NCI-H524 treated with DMSO at 0.1 percent for 48 hours (cell line): ENCODE measurements around the gene SLC12A6.
"Not testable (repeated sequence)": the region's sequence is repeated elsewhere in the genome, so short reads cannot be mapped to it uniquely, and the experiment has no call there.

Experiments
- DNase-seq: peaks from one replicate; lab custom pipeline; 2025; lab: John Stamatoyannopoulos, UW

Gene SLC12A6

DNA sequence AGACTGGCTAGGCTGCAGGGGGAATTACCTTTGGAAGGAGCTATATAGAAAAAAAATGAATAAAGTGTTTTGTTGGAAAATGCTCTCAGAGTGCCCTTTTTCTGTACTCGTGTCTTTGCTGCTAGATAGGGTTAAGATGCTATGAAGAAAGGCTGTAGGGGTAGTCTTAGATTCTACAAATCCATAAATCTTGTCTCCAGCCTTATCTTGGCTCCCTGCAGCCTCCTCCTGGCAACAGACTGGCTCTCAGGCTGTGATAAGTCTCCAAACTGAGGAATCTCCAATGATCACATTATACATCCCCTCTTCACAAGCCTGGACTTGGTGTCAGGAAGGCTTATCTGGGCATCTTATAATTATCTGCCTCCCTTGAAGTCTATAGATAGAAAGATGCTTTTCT, 20.1 kb upstream of the SLC12A6 start:
- no peak for DNase-seq

DNA sequence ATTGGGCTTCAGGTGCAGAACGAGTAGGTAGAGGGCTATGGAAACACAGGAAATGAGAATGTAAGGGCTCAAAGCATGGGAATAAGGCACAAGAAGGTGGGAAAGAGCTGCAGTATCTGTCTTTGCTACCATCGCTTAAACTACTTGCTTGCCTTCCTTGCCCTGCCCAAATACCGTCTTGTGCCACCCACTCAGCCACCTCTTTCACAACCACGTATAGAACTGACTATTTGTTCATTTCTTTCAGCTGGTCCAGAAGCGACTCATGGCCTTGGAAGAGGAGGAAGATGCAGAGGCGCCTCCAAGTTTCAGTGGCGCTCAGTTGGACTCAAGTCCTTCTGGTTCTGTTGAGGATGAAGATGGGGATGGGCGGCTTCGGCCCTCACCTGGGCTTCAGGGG, 17.7 kb upstream of the SLC12A6 start:
- DNase-seq = no peak

DNA sequence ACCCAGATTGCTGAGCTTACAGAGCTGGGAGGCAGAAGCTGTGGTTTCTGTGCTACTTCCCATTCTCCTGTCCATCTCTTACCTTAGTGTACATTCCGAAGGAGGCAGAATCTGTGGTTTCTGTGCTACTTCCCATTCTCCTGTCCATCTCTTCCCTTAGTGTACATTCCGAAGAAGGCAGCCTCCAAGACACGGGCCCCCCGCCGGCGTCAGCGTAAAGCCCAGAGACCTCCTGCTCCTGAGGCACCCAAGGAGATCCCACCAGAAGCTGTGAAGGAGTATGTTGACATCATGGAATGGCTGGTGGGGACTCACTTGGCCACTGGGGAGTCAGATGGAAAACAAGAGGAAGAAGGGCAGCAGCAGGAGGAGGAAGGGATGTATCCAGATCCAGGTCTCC, 16.7 kb upstream of the SLC12A6 start:
- DNase-seq = no peak

DNA sequence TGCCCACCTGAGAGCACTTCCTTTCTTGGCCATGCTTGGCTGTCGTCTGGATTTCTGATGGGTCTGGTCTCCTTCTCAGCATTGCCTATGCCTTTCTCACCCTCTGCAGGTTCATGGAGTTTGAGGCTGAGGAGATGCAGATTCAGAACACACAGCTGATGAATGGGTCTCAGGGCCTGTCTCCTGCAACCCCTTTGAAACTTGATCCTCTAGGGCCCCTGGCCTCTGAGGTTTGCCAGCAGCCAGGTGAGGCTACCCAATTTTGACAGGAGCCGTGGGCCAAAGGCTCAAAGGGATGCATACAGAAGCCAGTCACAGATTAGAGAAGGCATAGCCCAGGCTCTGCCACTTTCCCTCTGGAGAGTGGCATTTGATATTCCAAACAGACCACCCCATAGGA, 16.0 kb upstream of the SLC12A6 start:
- no peak for DNase-seq

DNA sequence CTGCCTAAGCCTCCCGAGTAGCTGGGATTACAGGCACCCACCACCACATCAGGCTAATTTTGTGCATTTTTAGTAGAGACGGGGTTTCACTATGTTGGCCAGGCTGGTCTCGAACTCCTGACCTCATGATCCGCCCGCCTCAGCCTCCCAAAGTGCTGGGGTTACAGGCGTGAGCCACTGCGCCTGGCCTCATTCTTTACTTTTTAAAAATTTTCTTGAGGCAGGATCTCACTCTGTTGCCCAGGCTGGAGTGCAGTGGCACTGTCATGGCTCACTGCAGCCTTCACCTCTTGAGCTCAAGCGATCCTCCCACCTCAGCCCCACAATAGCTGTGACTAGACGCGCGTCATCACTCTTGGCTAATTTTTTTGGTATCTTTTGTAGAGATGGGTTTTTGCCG, 15.4 kb upstream of the SLC12A6 start:
- DNase-seq = not testable (repeated sequence)

DNA sequence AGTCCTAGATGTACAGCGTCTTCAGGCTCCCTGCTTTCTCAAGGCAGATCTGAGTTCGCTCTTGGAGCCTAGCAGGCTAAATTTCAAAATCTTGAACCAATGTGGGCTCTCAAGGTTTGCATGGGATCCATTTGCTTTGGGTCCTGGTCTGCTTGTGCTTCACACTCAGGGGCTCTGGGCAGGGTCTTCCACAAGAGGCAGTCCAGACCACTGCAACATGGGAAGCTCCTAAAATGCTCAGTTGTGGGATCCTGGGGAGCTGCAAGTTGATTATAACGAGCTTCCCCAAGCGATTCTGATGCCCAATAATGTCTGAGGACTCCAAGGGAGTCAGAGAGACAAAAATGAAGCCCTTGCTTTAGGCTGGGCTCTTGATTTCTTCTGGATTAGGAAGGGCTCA, 12.2 kb upstream of the SLC12A6 start:
- DNase-seq = no peak

DNA sequence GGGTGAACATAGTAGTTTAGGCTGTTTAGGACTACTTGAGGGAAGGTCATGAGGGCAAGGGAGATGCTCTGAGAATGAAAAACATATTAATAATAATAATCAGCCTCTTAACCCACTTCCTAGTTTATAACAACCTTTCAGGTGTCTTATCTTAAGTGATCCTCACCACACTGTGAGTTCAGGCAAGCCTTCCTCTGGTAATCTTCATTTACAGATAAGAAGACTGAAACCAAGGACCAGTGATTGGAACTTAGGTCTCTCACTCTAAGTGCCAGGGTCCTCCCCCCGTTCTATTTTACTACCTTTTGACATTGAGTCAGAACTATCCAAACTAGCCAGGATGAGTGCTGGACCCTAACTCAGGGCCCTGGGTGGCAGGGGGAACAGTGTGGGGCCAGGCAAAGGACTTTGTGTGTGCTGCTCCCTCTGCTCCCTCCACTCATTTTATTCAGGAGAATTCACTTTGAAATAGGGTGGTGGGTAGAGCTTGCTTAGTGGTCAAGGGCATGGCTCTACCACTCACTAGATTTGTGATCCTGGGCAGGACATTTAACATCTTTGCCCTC, 11.2 kb upstream of the SLC12A6 start:
- DNase-seq = no peak

DNA sequence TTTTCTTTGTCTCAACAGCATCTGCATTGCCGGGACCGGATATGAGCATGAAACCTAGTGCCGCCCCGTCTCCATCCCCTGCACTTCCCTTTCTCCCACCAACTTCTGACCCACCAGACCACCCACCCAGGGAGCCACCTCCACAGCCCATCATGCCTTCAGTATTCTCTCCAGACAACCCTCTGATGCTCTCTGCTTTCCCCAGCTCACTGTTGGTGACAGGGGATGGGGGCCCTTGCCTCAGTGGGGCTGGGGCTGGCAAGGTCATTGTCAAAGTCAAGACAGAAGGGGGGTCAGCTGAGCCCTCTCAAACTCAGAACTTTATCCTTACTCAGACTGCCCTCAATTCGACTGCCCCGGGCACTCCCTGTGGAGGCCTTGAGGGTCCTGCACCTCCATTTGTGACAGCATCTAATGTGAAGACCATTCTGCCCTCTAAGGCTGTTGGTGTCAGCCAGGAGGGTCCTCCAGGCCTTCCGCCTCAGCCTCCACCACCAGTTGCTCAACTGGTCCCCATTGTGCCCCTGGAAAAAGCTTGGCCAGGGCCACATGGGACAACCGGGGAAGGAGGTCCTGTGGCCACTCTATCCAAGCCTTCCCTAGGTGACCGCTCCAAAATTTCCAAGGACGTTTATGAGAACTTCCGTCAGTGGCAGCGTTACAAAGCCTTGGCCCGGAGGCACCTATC, 10.5 kb upstream of the SLC12A6 start:
- DNase-seq = no peak

DNA sequence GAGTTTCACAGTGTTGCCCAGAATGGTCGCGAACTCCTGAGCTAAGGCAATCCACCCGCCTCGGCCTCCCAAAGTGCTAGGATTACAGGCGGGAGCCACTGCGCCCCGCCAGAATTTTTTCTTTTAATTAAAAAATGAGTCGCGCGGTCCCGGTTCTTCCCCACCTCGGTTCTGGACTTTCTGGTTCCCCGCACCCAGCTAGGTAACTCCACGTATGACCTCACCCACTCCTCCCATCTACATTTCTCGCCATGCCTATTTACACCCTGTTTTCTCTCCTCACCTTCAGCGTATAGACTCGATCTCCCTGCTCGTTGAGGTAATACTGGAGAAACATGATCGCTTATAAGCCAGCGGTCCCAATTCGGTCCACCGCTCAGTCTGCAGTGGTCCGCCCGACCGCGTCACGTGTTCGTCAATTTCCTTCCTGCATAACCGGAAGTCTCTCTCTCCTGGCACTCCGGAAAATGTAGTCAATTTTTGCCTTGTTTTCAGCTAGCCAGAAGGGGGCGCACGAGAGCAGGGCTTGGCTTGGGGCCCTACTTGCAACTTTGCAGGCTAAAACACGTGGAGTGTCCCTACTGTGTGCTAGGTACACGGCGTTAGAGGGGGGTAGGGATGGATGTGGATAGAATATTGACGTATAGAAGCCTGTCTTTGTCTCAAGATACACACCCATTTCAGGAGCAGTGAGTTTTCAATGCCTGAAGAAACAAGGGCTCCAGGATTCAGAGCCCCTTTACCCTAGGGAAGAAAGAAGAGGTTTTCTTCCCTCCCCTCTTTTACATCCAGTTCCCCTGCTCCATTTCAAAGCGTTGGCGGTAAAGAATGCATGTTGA, 5.4 kb upstream of the SLC12A6 start, which contains the start of the genes NOP10 and NUTM1:
NOP10 (minus strand) TSS at position 400 of the 839 bp plus-strand sequence; CDS start at position 337, 63 bp downstream.
NUTM1 (plus strand) TSS at position 579 of the 839 bp plus-strand sequence. CDS start 382 bp downstream, outside the sequence.
- peak; percentile 85 for DNase-seq

DNA sequence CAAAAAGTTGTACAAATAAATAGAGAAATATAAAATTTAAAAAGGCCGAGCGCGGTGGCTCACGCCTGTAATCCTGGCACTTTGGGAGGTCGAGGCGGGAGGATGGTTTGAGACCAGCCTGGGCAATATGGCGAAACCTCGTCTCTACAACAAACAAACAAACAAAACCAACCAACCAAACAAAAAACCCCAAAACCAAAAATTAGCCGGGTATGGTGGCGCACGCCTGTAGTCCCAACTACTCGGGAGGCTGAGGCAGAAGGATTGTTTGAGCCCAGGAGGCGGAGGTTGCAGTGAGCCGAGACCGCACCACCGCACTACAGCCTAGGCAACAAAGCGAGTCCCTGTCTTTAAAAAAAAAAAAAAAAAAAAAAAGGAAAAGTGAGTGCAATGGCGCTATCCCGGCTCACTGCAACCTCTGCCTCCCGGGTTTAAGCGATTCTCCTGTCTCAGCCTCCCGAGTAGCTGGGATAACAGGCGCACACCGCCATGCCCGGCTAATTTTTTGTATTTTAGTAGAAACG, 4.7 kb upstream of the SLC12A6 start:
- not testable (repeated sequence) for DNase-seq

DNA sequence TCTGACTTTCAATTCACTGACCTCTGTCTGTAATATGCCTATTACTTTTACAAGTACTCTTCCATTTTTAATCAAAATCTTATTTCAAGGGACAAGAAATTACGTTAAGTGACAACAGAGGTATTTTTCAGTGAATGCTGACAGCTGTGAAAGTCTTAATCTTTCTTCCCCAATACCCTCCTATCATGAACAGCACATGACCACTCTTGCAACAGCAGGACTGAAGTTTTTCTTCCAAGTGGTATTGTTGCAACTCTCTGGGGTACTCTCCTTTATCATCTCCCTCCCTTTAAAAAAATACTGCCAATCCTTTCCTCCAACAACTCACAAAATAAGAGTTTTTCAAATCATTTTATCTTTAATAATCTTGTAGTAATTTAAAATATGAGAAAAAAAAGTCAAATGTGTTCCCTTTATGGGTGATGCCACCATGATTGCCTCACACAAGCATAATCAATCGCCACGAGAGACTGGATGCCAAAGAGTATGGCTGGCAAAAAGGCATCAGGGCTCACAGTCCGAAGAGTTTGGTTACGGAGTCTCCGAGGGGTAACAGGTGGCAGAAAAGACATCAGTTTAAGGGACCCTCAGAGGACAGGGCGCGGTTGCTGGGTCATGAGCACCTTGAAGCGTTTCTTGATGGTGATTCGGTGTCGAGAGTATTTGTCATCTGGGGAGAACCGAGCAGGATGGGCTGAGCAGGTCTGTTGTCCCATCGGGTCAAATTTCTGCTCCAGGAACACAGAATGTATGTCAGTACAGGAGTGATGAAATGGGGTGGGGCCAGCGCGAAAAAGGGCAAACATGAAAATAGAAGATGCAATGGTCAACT, 4.0 kb upstream of the SLC12A6 start:
- DNase-seq = no peak

DNA sequence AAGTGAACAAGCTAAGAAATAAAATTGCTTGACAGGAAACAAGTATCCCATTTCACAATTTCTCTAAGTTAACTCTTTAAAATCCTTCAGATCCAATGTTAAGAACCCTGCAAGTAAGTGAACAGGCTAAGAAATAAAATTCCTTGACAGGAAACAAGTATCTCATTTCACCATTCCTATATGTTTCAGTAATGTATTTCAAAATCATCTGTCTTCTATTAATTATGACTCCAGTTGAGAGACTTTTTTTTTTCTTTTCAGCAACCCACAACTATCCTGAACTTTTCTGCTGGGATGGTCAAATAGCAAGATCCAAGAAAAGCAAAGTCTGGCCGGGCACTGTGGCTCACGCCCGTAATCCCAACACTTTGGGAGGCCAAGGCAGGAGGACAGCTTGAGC, 2.4 kb upstream of the SLC12A6 start:
- no peak for DNase-seq

DNA sequence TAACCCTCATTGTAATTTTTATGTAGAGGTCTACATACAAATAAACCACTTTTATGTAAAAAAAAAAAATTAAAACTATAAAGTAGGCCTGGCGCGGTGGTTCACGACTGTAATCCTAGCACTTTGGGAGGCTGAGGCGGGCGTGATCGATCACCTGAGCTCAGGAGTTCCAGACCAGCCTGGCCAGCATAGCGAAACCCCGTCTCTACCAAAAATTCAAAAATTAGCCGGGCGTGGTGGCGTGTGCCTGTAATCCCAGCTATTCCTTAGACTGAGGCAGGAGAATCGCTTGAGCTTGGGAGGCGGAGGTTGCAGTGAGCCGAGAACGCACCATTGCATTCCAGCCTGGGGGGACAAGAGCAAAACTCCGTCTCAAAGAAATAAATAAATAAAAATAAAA, 766 bp upstream of the SLC12A6 start:
- DNase-seq = no peak

DNA sequence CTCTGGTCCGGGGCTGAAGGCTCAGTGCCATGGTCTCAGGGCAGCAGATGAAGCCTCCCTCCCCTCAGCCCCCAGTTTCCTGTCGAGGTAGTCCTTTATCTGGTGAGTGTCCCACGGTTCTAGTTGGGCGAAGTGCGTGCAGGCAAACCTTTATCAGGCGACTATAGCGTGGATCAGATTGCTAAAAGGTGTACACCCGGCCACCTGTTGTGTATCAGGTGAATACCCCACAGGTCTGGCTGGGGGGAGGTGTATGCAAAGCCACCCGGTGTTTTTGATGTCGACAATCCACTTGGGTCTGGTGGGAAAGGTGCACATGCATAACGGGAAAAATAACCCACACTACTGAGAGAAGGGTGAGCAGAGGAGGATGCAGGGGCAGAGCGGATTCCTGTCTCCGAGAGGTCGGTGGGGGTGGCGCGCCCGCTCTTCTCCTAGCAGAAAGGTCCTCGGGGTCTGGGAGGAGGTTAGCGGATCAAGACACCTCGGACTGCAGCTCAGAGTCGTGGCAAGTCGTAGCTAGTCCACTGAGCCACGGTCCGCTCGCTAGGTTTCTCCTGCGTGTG, 507 bp downstream of the SLC12A6 start:
- no peak for DNase-seq

DNA sequence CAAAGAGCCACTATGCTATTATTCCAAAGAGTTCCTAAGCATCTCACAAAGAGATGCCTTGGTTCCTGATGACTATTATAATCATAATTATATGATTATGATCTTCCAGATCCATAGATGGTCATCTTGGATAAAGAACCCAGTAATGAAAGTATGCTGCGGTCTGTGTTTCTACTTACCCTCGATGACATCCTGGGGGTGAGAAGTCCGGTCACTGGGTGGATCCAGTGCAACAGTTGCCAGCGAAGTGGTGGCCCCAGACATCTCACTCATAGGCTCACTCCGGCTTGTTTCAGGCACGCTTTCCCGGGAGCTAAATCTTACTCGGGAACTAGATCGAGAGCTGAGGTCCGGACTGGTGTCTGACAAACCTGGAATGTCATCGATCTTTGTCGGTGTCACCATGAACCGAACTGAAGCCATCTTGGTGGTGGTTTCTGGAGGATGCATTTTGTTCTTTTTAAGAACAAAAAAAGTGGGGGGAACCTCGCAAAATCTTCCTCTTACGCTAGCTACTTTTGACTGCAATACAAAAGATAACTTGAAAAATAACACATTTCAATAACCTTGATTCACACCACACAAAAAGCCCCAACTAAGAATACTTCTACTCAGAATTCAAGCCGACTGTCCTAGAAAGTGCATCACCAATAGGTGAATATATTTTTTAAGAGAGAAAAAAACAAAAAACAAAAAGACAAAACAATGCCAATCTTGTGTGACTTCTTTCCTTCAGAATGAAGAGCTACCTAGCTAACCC, 1.2 kb downstream of the SLC12A6 start:
- DNase-seq = no peak

DNA sequence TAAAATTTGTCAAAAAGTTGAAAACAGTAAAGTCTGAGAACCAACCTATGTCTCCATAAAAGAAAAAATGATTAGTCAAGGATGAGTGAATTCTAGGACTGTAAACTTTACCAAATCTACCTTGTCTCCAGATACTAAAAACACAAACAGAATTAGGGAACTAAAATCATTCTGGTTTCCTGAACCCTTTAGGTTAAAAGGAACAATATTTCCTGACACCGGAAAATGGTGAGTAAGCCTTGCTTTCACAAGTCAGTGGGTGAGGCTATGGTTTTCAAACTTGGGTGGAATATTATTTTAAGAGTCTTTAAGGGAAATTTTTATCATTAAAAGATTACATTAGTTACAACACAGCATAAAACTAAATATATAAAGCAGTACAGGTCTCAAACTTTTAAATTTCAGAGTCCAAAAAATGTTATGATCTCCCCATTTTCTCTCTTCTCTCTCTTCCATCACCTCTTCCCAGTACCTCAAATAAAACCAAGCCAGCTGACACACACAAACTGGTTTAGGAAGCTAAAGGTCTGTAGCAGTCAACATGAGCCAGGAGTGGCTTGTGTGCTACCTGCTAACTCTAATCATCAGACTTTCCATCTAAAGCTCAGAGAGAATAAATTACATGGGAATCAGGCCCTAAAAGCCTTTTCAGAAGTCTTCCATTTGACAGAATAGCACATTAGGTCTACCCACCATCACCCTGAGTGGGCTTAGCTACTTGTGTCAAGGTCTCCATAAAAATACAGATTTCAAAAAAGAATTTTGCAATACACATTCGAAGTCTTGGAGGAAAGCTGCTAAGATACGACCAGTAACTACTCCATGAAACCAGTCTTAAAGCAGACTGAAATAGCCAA, 2.2 kb downstream of the SLC12A6 start:
- DNase-seq = no peak

DNA sequence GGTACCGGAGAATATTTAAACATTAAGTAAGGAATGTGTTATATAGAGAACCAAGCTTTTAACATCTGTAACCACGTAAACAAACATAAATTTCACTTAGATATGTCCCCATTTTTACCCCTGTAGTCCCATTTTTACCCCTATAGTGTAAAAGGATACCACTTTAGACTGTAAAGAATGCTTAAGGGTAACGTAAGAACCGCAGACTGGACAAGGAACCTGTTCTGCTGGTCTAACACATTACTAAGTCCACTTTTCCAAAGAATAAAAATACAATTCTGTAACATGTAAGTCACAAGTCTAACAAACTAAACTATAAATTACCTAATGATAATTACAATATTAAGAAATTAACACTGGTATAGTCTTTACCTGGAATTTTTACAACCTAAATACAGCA, 2.9 kb downstream of the SLC12A6 start:
- no peak for DNase-seq

DNA sequence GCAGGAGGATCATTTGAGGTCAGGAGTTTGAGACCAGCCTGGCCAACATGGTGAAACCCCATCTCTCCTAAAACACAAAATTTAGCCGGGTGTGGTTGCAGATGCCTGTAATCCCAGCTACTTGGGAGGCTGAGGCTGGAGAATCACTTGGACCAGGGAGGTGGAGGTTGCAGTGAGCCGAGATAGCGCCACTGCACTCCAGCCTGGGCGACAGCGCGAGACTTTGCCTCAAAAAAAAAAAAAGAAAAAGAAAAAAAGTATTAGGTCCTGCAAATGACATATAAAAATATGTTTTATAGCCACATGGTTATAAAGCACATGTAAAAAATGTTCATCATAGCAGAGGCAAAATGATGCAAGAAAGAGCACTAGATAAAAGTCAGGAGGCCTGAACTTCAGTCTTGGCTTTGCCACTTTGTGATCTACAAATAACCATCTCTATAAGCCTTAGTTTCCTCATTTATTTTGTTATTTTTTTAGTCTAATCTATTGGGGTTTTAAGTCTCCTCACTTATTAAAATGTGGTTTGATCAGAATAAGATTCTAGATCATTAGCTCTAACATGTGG, 4.9 kb downstream of the SLC12A6 start:
- DNase-seq = no peak

DNA sequence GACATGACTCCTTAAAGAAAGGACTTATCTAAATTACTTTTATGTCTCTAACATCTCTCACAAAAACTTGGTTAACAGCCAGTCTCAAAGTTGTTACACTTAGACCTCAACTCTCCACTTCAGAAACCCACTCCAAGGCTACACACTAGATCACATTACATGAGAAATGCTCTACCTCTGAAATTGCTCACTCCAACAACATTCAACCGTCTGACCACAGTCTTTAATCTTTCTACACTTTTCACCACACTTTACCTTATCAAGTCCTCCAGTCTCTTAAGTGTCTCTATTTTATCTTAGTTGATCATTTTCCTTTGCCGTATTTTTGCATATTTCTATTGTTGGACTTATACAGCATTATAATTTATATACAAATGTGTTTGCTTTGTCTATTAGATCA, 5.8 kb downstream of the SLC12A6 start:
- no peak for DNase-seq
